ENCODE results near the gene SLC27A5. TPM values are rescaled to one million over a fixed set of nuclear protein-coding genes. Genes with fewer than 3 reads are reported as not detected.

SLC27A5 gene
- total and polyA plus RNA-seq, 2 of the 4 experiments (the other 2 are of a cell fraction) = 7.7 to 11.2 TPM

DNA sequence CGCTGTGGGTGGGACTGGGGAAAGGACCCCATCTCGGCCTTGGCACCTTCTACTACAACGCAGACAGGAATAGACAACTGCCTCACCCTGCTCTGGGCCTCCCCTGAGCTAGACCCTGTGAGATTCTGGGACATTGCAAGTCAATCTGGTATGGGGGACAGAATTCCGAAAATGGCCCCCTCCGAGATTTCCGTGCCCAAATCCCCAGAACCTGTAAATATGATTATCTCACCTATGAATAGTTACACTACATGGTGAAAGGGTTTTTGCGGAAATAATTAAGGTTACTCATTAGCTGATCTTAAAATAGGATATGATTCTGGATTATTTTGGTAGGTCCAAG, 8.4 kb upstream of the SLC27A5 start:
- dilution Hi-C loops (cut with HindIII; ENCODE audit: low sequenced_read_pairs, unreplicated experiment) = no loop called here

More for the DNA sequence above, 8.4 kb upstream of the SLC27A5 start:
- H4K91ac ChIP-seq (ENCODE audit: insufficient read depth, low read depth, low read length) = peak overlapping the region; percentile 88
- no peak overlapping the region for H2BK20ac ChIP-seq (ENCODE audit: low read depth, low read length)
- peaks cover 26% of the 10 kb centered on the region for H4K20me1 ChIP-seq (ENCODE audit: insufficient read depth, low read length)
- ChIA-PET CTCF (interaction anchor here (1.4 to 1.5 kb wide), 2 partner anchors 60 to 70 kb away, joined by 3 to 4 read pairs; partner anchors contain the start of gene ZNF324B), POLR2A (ENCODE audit: unreplicated experiment) (no interaction called here)
- ATAC-seq (ENCODE audit: low read depth) (no peak), DNase-seq (no peak)
- H3K9me1 ChIP-seq (ENCODE audit: insufficient read depth, low read length) = peaks cover 11% of the 10 kb centered on the region
- TF ChIP-seq SMC3 (IDR thresholded peaks at IDR 0.05; ENCODE audit: low read depth, low read length) = no peak
- no peak for TF ChIP-seq FOS (IDR thresholded peaks at IDR 0.05; ENCODE audit: low read depth, low read length)
- no peak for TF ChIP-seq NFE2L2 (IDR thresholded peaks at IDR 0.05; ENCODE audit: low read depth, low read length)
- no peak for TF ChIP-seq MXI1 (IDR thresholded peaks at IDR 0.05; ENCODE audit: borderline replicate concordance, low read depth, low read length)
- TF ChIP-seq RFX5 (IDR thresholded peaks at IDR 0.05; ENCODE audit: low read depth, low read length) = no peak
- H3K9me3 ChIP-seq (ENCODE audit: control insufficient read depth, insufficient read depth, low read length) = no peaks in the 10 kb centered on the region
- no peak overlapping the region for H3K18ac ChIP-seq (ENCODE audit: low read depth, low read length)
- H4K5ac ChIP-seq (ENCODE audit: low read depth, low read length) = peak overlapping the region; percentile 87
- peak overlapping the region; percentile 98 for H2AK9ac ChIP-seq (replicated peaks; ENCODE audit: low read depth, low read length, poor library complexity)
- H3K4me1 ChIP-seq (ENCODE audit: control insufficient read depth, insufficient read depth, low read length) = peaks cover 6% of the 10 kb centered on the region
- peak overlapping the region; percentile 98 for H2AFZ ChIP-seq (replicated peaks; ENCODE audit: low read length, poor library complexity)
- H3K14ac ChIP-seq (replicated peaks; ENCODE audit: low read depth, low read length) = peak overlapping the region; percentile 88
- H2BK120ac ChIP-seq (ENCODE audit: low read depth, low read length) = no peak overlapping the region
- peak overlapping the region; percentile 63 for H2BK5ac ChIP-seq (ENCODE audit: low read depth, low read length, poor library complexity, severe bottlenecking)
- H3K23ac ChIP-seq (ENCODE audit: low read depth, low read length) = peak overlapping the region; percentile 34; the same call in 1 of the 2 replicates
- peaks cover 16% of the 10 kb centered on the region for H3K36me3 ChIP-seq (ENCODE audit: control insufficient read depth, insufficient read depth, low read length)
- WGBS, 2 experiments (ENCODE audit: extremely low coverage in 2 of 2, insufficient read length in 1 of 2) = no CpG with 5 or more reads among the region's 7 CpGs
- peak overlapping the region; percentile 87 to 98 for H4K8ac ChIP-seq (ENCODE audit: low read depth in 2 of 2, low read length in 2 of 2)
- peak overlapping the region; percentile 86 for H3K4ac ChIP-seq (ENCODE audit: low read depth, low read length)
- peak overlapping the region; percentile 90 for H3K4me2 ChIP-seq (ENCODE audit: low read depth, low read length)
- H3K27me3 ChIP-seq (ENCODE audit: control insufficient read depth, insufficient read depth, low read length) = no peaks in the 10 kb centered on the region
- no peak overlapping the region for H2BK15ac ChIP-seq (ENCODE audit: low read depth, low read length)
- peak overlapping the region; percentile 54 for H3K56ac ChIP-seq (ENCODE audit: extremely low read depth, insufficient read depth, low read length)
- H2AK5ac ChIP-seq (ENCODE audit: low read depth, low read length) = peak overlapping the region; percentile 76
- intact Hi-C loops (cut with micrococcal nuclease) (no loop called here), in situ Hi-C loops (cut with MboI; ENCODE audit: low sequenced_read_pairs) (no loop called here)
- BruUV-seq (replicated peaks) = no TSS peak
- peak overlapping the region; percentile 96 for H3K9ac ChIP-seq (ENCODE audit: low read depth, low read length)
- H3K27ac ChIP-seq (ENCODE audit: insufficient read depth, low read length) = peak overlapping the region; percentile 93
- H3K4me3 ChIP-seq (ENCODE audit: insufficient read depth, low read depth, low read length) = peak overlapping the region; percentile 69
- H3K79me1 ChIP-seq (ENCODE audit: low read depth in 1 of 2, low read length in 2 of 2) = peaks cover 0 to 38% of the 10 kb centered on the region in 2 experiments; a peak in 3 of 4 replicates
